ENCODE results near the gene LUZP1.

Gene LUZP1

DNA sequence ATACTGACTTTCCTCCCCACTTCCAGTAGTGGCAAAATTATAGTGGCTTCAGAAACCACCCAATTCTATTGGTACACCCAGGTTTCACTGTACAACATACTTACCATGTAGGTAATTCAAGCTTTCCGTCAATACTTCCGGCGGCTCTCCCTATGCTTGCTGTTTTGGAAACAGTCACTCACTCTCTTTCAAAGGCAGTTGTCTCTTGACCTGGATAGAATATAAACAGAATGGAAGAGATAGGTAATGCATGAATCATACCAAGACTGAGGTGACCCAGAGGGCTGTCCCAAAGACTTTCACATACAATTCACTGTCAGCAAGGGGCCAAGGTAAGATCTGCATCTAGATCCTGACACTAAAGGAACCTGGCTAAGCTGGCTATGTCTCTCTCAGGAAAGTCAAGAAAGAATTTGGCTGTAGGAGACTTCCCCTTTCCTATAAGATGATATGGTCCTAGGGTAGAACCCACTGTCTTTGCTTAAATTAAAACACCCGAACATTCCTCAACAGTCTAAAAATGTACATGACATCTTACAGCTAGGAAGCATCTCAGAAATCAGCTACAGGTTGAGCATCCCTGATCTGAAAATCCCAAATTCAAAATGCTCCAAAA, 59.6 kb downstream of the LUZP1 start:
- Histone ChIP-seq H2AFZ (no peak overlapping the region), H3K9ac (no peak overlapping the region), H3K9me3 (ENCODE audit: control insufficient read depth, low read length) (no peaks in the 10 kb centered on the region), H3K36me3 (ENCODE audit: control insufficient read depth, insufficient read depth, low read length) (no peaks in the 10 kb centered on the region), H3K27ac (no peak overlapping the region), H3K27me3 (ENCODE audit: control insufficient read depth, insufficient read depth, low read length) (no peaks in the 10 kb centered on the region), H3K4me3 (ENCODE audit: low read depth, low read length) (no peak overlapping the region), H3K4me2 (ENCODE audit: low read length) (peak overlapping the region; percentile 27), H3K79me2 (no peaks in the 10 kb centered on the region), H3K4me1 (no peaks in the 10 kb centered on the region)
- no peak for TF ChIP-seq CTCF (IDR thresholded peaks at IDR 0.05)

DNA sequence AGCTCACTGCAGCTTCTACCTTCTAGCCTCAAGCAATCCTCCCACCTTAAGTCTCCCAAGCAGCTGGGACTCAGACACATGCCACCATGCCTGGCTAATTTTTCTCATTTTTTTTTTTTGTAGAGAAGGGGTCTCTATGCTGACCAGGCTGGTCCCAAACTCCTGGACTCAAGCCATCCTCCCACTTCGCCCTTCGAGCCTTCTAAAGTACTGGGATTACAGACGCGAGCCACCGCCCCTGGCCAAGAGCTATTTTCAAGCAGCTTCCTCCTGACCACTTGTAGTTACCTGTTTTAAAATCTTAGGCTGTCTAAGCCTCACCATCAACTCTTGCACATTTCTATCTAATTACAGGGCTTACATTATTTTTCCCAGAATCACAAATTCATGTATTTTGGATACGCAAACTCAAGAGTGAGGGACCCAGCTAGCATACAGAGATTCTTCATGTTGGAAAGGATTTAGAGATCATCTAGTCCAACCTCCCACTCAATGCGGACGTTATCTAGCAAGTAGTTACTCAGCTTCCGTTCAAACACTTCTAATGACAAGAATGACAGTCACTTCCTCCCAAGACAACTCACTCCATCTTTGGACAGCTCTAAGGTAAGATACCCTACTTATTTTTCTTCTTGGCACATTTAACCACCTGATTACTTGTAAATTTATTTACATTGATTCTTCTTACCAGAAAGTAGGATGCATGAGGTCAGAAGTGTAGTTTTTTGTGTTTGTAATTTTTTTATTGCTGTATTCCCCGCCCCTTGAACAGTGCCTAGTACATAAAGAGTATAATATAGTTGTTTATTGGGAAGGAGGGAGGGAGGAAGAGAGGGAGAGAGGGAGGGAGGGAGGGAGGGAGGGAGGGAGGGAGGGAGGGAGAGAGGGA, 65.4 kb downstream of the LUZP1 start:
- TF ChIP-seq CTCF (IDR thresholded peaks at IDR 0.05) = no peak
- H3K4me1 ChIP-seq = no peaks in the 10 kb centered on the region
- H3K4me3 ChIP-seq (ENCODE audit: low read depth, low read length) = no peak overlapping the region
- H3K27me3 ChIP-seq (ENCODE audit: control insufficient read depth, insufficient read depth, low read length) = no peaks in the 10 kb centered on the region
- no peak overlapping the region for H3K4me2 ChIP-seq (ENCODE audit: low read length)
- H3K36me3 ChIP-seq (ENCODE audit: control insufficient read depth, insufficient read depth, low read length) = no peaks in the 10 kb centered on the region
- no peak overlapping the region for H3K27ac ChIP-seq
- no peaks in the 10 kb centered on the region for H3K9me3 ChIP-seq (ENCODE audit: control insufficient read depth, low read length)
- no peak overlapping the region for H2AFZ ChIP-seq
- no peak overlapping the region for H3K9ac ChIP-seq
- H3K79me2 ChIP-seq = peaks cover under 1% of the 10 kb centered on the region

DNA sequence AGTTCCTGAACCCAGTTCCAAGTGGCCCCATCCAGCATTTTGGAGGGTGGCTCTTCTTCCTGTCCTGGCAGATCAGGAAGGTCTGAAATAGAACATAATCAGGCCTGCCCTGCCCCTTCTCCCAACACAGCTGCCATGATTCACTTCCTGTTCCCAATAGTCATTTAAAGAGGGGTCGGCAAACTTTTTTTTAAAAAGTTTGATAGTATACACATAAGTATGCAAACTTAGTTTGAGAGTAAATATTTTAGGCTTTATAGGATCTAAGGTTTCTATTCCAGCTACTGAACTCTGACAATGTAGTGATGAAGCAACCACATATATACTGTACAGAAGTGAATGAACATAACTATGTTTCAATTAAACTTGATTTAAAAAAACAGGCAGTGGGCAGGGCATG, 66.4 kb downstream of the LUZP1 start:
- H3K9ac ChIP-seq = no peak overlapping the region
- H3K27ac ChIP-seq = no peak overlapping the region
- H2AFZ ChIP-seq = no peak overlapping the region
- TF ChIP-seq CTCF (IDR thresholded peaks at IDR 0.05) = no peak
- no peaks in the 10 kb centered on the region for H3K4me1 ChIP-seq
- H3K9me3 ChIP-seq (ENCODE audit: control insufficient read depth, low read length) = no peaks in the 10 kb centered on the region
- H3K36me3 ChIP-seq (ENCODE audit: control insufficient read depth, insufficient read depth, low read length) = no peaks in the 10 kb centered on the region
- no peak overlapping the region for H3K4me2 ChIP-seq (ENCODE audit: low read length)
- no peaks in the 10 kb centered on the region for H3K27me3 ChIP-seq (ENCODE audit: control insufficient read depth, insufficient read depth, low read length)
- peaks cover 5% of the 10 kb centered on the region for H3K79me2 ChIP-seq
- no peak overlapping the region for H3K4me3 ChIP-seq (ENCODE audit: low read depth, low read length)

DNA sequence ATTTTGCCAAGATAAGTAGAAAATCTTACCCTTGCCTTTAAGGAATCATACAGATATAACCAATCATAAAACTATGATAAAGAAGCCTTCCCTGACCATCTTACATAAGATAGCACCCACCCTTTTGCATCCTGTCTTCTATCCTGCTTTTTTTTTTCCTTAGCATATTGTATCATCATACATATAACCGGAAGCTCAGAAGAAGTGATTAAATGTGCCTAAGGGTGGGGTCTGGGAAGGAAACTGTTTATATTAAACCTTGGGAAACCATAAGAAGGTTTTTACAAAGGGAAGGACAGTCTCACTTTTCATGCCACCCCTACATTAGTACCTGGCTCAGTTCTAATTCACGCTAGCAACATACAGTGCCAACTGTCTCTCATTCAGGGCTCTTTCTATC, 66.8 kb downstream of the LUZP1 start:
- Histone ChIP-seq H2AFZ (no peak overlapping the region), H3K9me3 (ENCODE audit: control insufficient read depth, low read length) (no peaks in the 10 kb centered on the region), H3K36me3 (ENCODE audit: control insufficient read depth, insufficient read depth, low read length) (no peaks in the 10 kb centered on the region), H3K9ac (no peak overlapping the region), H3K27me3 (ENCODE audit: control insufficient read depth, insufficient read depth, low read length) (no peaks in the 10 kb centered on the region), H3K79me2 (peaks cover 5% of the 10 kb centered on the region), H3K4me3 (ENCODE audit: low read depth, low read length) (no peak overlapping the region), H3K4me1 (no peaks in the 10 kb centered on the region), H3K4me2 (ENCODE audit: low read length) (no peak overlapping the region), H3K27ac (peak overlapping the region; percentile 3)
- TF ChIP-seq CTCF (IDR thresholded peaks at IDR 0.05) = no peak
